KMS-11 (cell line): Measurements from ENCODE around the gene RABGAP1.

Experiments
- H2AFZ ChIP-seq: fragments of 200-600 bp; sonication (generic); 2 replicates; pipeline ENCODE4 v1.6.1; 2016; ENCODE audit warnings: antibody characterized with exemption, mixed run types, low read depth
- H3K27ac ChIP-seq: fragments of 200-600 bp; sonication (generic); 2 replicates; pipeline ENCODE4 v1.6.1; 2016; ENCODE audit warnings: mild to moderate bottlenecking, mixed run types
- H3K27me3 ChIP-seq: fragments of 200-600 bp; sonication (generic); 2 replicates; pipeline ENCODE4 v1.6.1; 2017; ENCODE audit warnings: mild to moderate bottlenecking, low read depth, mixed run types, moderate library complexity; ENCODE audit not compliant: insufficient read depth
- H3K36me3 ChIP-seq: fragments of 200-600 bp; sonication (generic); 2 replicates; pipeline ENCODE4 v1.6.1; 2017; ENCODE audit warnings: mild to moderate bottlenecking, mixed run types; ENCODE audit not compliant: insufficient read depth
- H3K4me1 ChIP-seq: fragments of 200-600 bp; sonication (generic); 2 replicates; pipeline ENCODE4 v1.6.1; 2016; ENCODE audit warnings: mild to moderate bottlenecking, low read depth, mixed run types; ENCODE audit not compliant: poor library complexity, severe bottlenecking
- H3K4me2 ChIP-seq: fragments of 200-600 bp; sonication (generic); 2 replicates; pipeline ENCODE4 v1.7.0; 2016; ENCODE audit warnings: mild to moderate bottlenecking, mixed run types
- H3K4me3 ChIP-seq: fragments of 200-600 bp; sonication (generic); IDR thresholded peaks from 2 replicates; pipeline ENCODE4 v1.6.1; 2017; ENCODE audit warnings: low read depth, low read length, mixed read lengths; ENCODE audit not compliant: insufficient read depth
- H3K79me2 ChIP-seq: fragments of 200-600 bp; sonication (generic); 2 replicates; pipeline ENCODE4 v1.6.1; 2016; ENCODE audit warnings: low read depth, mixed run types; ENCODE audit not compliant: insufficient read depth
- H3K9ac ChIP-seq: fragments of 200-600 bp; sonication (generic); 2 replicates; pipeline ENCODE4 v1.6.1; 2016; ENCODE audit warnings: mild to moderate bottlenecking, mixed run types
- H4K20me1 ChIP-seq: fragments of 200-600 bp; sonication (generic); 2 replicates; pipeline ENCODE4 v1.6.1; 2016; ENCODE audit warnings: mild to moderate bottlenecking, mixed run types; ENCODE audit not compliant: insufficient read depth
- CTCF ChIP-seq: fragments of 200-600 bp; sonication (generic); conservative IDR thresholded peaks from 2 replicates; pipeline ENCODE4 v1.6.1; 2017; ENCODE audit warnings: low read depth, mild to moderate bottlenecking, antibody characterized with exemption, low read length, moderate library complexity, mixed read lengths

Gene RABGAP1

DNA sequence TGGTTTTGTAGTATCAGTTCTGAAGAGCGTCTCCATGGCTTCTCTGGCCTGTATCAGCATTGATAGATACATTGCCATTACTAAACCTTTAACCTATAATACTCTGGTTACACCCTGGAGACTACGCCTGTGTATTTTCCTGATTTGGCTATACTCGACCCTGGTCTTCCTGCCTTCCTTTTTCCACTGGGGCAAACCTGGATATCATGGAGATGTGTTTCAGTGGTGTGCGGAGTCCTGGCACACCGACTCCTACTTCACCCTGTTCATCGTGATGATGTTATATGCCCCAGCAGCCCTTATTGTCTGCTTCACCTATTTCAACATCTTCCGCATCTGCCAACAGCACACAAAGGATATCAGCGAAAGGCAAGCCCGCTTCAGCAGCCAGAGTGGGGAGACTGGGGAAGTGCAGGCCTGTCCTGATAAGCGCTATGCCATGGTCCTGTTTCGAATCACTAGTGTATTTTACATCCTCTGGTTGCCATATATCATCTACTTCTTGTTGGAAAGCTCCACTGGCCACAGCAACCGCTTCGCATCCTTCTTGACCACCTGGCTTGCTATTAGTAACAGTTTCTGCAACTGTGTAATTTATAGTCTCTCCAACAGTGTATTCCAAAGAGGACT, 94.2 kb downstream of the RABGAP1 start:
- no peaks in the 10 kb centered on the region for H3K79me2 ChIP-seq
- no peak overlapping the region for H3K4me2 ChIP-seq
- H3K27ac ChIP-seq: no peak overlapping the region
- no peaks in the 10 kb centered on the region for H3K27me3 ChIP-seq
- no peaks in the 10 kb centered on the region for H3K4me1 ChIP-seq
- H3K36me3 ChIP-seq: no peaks in the 10 kb centered on the region
- H3K9ac ChIP-seq: no peak overlapping the region
- TF ChIP-seq CTCF: no peak
- no peaks in the 10 kb centered on the region for H4K20me1 ChIP-seq
- no peak overlapping the region for H3K4me3 ChIP-seq
- no peak overlapping the region for H2AFZ ChIP-seq

- H3K9ac ChIP-seq: no peak overlapping the region
- no peaks in the 10 kb centered on the region for H3K27me3 ChIP-seq
- H4K20me1 ChIP-seq: no peaks in the 10 kb centered on the region
- H3K4me3 ChIP-seq: no peak overlapping the region
- H3K36me3 ChIP-seq: no peaks in the 10 kb centered on the region
- H3K4me2 ChIP-seq: no peak overlapping the region
- H2AFZ ChIP-seq: no peak overlapping the region
- H3K79me2 ChIP-seq: no peaks in the 10 kb centered on the region
- H3K4me1 ChIP-seq: no peaks in the 10 kb centered on the region
- no peak for TF ChIP-seq CTCF
- no peak overlapping the region for H3K27ac ChIP-seq
Observed at GRCh38 chr9:123035791-123036190, 95.0 kb downstream of the RABGAP1 start.

DNA sequence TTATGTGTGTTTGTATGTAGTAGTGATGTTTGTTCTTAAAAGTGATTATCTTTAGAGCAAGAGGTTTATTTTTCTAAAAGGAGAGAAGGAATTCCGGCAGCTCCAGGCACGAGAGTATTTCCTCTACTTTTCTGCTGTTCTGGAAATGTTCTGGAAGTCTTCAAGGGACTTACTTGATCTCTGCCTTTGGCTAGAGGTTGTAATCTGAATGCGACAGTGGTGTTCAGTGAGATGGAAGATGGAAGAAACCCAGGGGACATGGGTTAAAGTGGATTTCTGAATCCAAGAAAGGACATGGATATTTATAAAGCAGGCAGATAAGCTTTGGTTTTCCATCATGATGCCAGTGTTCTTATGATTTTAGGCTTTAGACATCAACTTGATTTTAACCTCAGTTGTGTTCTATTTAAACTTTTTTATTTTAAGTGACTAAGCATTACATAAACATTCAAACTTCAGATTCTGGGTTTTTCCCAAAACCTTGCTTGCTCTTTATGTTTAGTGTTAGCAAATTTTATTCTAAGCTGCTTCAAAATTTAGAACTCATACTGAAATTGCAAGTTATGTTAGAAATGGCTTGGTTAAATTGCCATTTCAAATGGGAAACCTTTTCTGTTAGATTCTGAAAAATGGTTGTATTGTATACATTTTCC, 96.2 kb downstream of the RABGAP1 start:
- Histone ChIP-seq H3K4me1 (no peaks in the 10 kb centered on the region), H3K9ac (no peak overlapping the region), H3K36me3 (no peaks in the 10 kb centered on the region), H4K20me1 (no peaks in the 10 kb centered on the region), H3K27me3 (no peaks in the 10 kb centered on the region), H3K27ac (no peak overlapping the region), H3K4me2 (no peak overlapping the region), H2AFZ (no peak overlapping the region), H3K4me3 (no peak overlapping the region), H3K79me2 (no peaks in the 10 kb centered on the region)
- TF ChIP-seq CTCF: no peak

DNA sequence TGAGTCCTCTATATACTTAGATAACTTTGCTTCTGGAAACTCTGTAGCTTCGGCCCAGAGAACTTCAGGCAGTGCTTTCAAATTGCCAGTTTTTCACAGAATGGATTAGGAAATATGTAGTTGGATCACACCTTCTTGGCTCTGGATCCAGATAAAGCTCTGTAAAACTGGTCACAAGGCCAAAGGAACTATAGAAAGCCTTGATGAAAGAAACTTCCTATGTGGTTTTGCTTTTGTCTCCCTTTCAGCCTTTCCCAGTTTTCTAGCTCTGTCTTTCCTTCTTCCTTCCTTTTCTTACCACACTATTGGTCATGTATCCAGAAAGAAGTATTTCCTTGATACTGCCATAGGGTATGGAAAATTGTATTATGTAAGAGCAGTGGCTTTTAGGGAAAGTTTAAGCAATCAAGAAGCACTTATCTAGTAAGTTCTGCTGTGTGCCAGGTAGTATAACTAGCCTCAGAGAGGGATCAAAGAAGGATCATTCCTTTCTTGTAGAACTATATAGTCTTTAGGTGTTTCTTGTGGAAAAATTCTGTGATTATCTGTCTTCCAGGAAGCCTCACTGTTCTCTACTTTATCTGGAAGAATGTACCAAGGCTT, 98.9 kb downstream of the RABGAP1 start:
- H3K36me3 ChIP-seq: no peaks in the 10 kb centered on the region
- H3K4me3 ChIP-seq: no peak overlapping the region
- no peak overlapping the region for H2AFZ ChIP-seq
- H3K4me2 ChIP-seq: no peak overlapping the region
- no peak overlapping the region for H3K27ac ChIP-seq
- H4K20me1 ChIP-seq: no peaks in the 10 kb centered on the region
- no peaks in the 10 kb centered on the region for H3K27me3 ChIP-seq
- no peak overlapping the region for H3K9ac ChIP-seq
- H3K79me2 ChIP-seq: no peaks in the 10 kb centered on the region
- no peak for TF ChIP-seq CTCF
- H3K4me1 ChIP-seq: no peaks in the 10 kb centered on the region
